Endothelial cell of umbilical vein (primary cell): Measurements from ENCODE around the gene RHOC. TPM values are rescaled to one million over a fixed set of nuclear protein-coding genes. Genes with fewer than 3 reads are reported as not detected.

Experiments
- BruUV-seq: library from RNA; stranded (reverse); fragments of 400-500 nt; replicated peaks from 2 replicates; lab custom pipeline; 2021; lab: Mats Ljungman, UMichigan
- CTCF ChIA-PET: fragments of 300-600, 350-600 bp; sonication (Branson Sonifier 250); formaldehyde crosslinking; loops from one replicate; lab custom pipeline; 2021; ENCODE audit warnings: antibody characterized with exemption, inconsistent platforms; lab: Charles Lee
- POLR2A ChIA-PET: fragments of 300-600, 350-600 bp; sonication (Branson Sonifier 250); formaldehyde crosslinking; loops from one replicate; lab custom pipeline; 2021; ENCODE audit warnings: antibody characterized with exemption, inconsistent platforms; lab: Charles Lee
- DNase-seq: peaks from one replicate; pipeline ENCODE4 v3.0.0-alpha.2; 2011; ENCODE audit warnings: low read depth, low spot score
- FAIRE-seq: peaks from 2 replicates; lab custom pipeline; 2011; peaks lifted over from hg19 to GRCh38; lab: Jason Lieb, UNC
- H2AFZ ChIP-seq: 2 replicates; pipeline ENCODE4 v1.6.0; 2012; ENCODE audit warnings: low read depth, low read length, control low read depth, inconsistent platforms
- H3K27ac ChIP-seq: 2 replicates; pipeline ENCODE4 v1.5.1; 2011; ENCODE audit warnings: low read depth, mild to moderate bottlenecking, control low read depth, low read length, moderate library complexity; ENCODE audit not compliant: insufficient read depth
- H3K27me3 ChIP-seq, 2 experiments: 2 replicates each; pipeline versions ENCODE4 v1.6.0 to v1.6.1; 2011; ENCODE audit warnings: low read length in 2 of 2, mixed read lengths in 1 of 2; ENCODE audit not compliant: control insufficient read depth in 2 of 2, insufficient read depth in 2 of 2
- H3K36me3 ChIP-seq, 2 experiments: 2 replicates in 1 of 2; 3 replicates in 1 of 2; pipeline ENCODE4 v1.5.1; 2011; ENCODE audit warnings: low read length in 2 of 2, mild to moderate bottlenecking in 1 of 2, moderate library complexity in 1 of 2; ENCODE audit not compliant: control insufficient read depth in 2 of 2, insufficient read depth in 2 of 2; ENCODE audit errors: extremely low read depth in 1 of 2
- H3K4me1 ChIP-seq: 3 replicates; pipeline ENCODE4 v1.5.1; 2011; ENCODE audit warnings: mild to moderate bottlenecking, low read length; ENCODE audit not compliant: control insufficient read depth, insufficient read depth; ENCODE audit errors: extremely low read depth
- H3K4me2 ChIP-seq: 2 replicates; pipeline ENCODE4 v1.6.1; 2011; ENCODE audit warnings: low read length, control low read depth, mixed read lengths; ENCODE audit not compliant: insufficient read depth
- H3K4me3 ChIP-seq, 3 experiments: fragments of 200-600 bp in 1 of 3; sonication (generic), shearing (Covaris generic) in 1 of 3; replicated peaks in 1 of 3; 2 replicates each; pipeline ENCODE4 v1.5.1; 2011 to 2016; ENCODE audit warnings: control low read depth in 3 of 3, low read length in 3 of 3, mild to moderate bottlenecking in 2 of 3, inconsistent platforms in 1 of 3, low read depth in 1 of 3, moderate library complexity in 1 of 3; ENCODE audit not compliant: insufficient read depth in 1 of 3
- H3K79me2 ChIP-seq: 2 replicates; pipeline ENCODE4 v1.6.0; 2012; ENCODE audit warnings: low read length, inconsistent platforms; ENCODE audit not compliant: control insufficient read depth, insufficient read depth
- H3K9ac ChIP-seq: replicated peaks from 2 replicates; pipeline ENCODE3; 2011; ENCODE audit warnings: low read length, control low read depth; ENCODE audit not compliant: insufficient read depth; ENCODE audit errors: extremely low read depth
- H3K9me1 ChIP-seq: replicated peaks from 3 replicates; pipeline ENCODE4 v1.6.0; 2011; ENCODE audit warnings: mild to moderate bottlenecking, low read length; ENCODE audit not compliant: control insufficient read depth, insufficient read depth; ENCODE audit errors: extremely low read depth
- H3K9me3 ChIP-seq: replicated peaks from 2 replicates; pipeline ENCODE4 v1.5.1; 2012; ENCODE audit warnings: low read length, inconsistent platforms; ENCODE audit not compliant: control insufficient read depth, insufficient read depth
- H4K20me1 ChIP-seq: replicated peaks from 2 replicates; pipeline ENCODE3; 2011; ENCODE audit warnings: mild to moderate bottlenecking, low read length; ENCODE audit not compliant: control insufficient read depth, insufficient read depth; ENCODE audit errors: extremely low read depth
- EZH2 ChIP-seq: IDR thresholded peaks from 2 replicates; pipeline ENCODE4 v1.6.1; 2012; ENCODE audit warnings: borderline replicate concordance, low read depth, mild to moderate bottlenecking, moderate library complexity, low read length, inconsistent platforms; ENCODE audit not compliant: severe bottlenecking
- FOS ChIP-seq: IDR thresholded peaks from 2 replicates; pipeline ENCODE4 v1.6.1; 2011; ENCODE audit warnings: mild to moderate bottlenecking, low read length, moderate library complexity, borderline replicate concordance; ENCODE audit not compliant: insufficient read depth
- GATA2 ChIP-seq: IDR thresholded peaks from 2 replicates; pipeline ENCODE4 v1.7.0; 2011; ENCODE audit warnings: low read depth, mild to moderate bottlenecking, moderate library complexity, mixed read lengths, low read length; ENCODE audit not compliant: insufficient read length, insufficient read depth
- JUN ChIP-seq: IDR thresholded peaks from 2 replicates; pipeline ENCODE4 v1.6.1; 2011; ENCODE audit warnings: borderline replicate concordance, low read depth; ENCODE audit not compliant: insufficient read length, insufficient read depth
- MYC ChIP-seq: IDR thresholded peaks from one replicate; pipeline ENCODE4 v1.6.1; 2011; ENCODE audit warnings: mild to moderate bottlenecking, low read depth, low read length
- POLR2A ChIP-seq: IDR thresholded peaks from 2 replicates; pipeline ENCODE4 v1.6.1; 2012; ENCODE audit warnings: low read depth, mild to moderate bottlenecking, control low read depth, low read length
- POLR2AphosphoS5 ChIP-seq: IDR thresholded peaks from 2 replicates; pipeline ENCODE4 v1.6.1; 2012; ENCODE audit warnings: low read depth, mild to moderate bottlenecking, control low read depth, low read length, moderate library complexity; ENCODE audit not compliant: insufficient read depth
- dilution Hi-C: fragments of 300-500 bp; cut with MboI; formaldehyde crosslinking; loops from one replicate; pipeline ENCODE4 v1.15.0; 2019; ENCODE audit warnings: low sequenced_read_pairs; ENCODE audit not compliant: extremely low pct_ligation_motif_present
- intact Hi-C: fragments of 100-400 bp; cut with micrococcal nuclease; formaldehyde crosslinking; loops from one replicate; pipeline ENCODE4 v1.10.0; 2022
- polyA plus RNA-seq, 4 experiments: library from polyadenylated mRNA; depleted of rRNA in 3 of 4; stranded (reverse) in 3 of 4; unstranded in 1 of 4; fragments of >200 nt; gene quantifications; 2 replicates each; pipeline versions ENCODE4 v1.2.1 to v1.2.3, GENCODE V29; 2011 to 2012; ENCODE audit warnings: missing spikeins in 1 of 4
- total RNA-seq: library from RNA; stranded (reverse); gene quantifications from 2 replicates; pipeline ENCODE4 v1.2.3, GENCODE V29; 2021
- TF ChIP-seq, protein P1 (sequence below): IDR thresholded peaks from 2 replicates; pipeline ENCODE4 v1.6.1; 2011; ENCODE audit not compliant: insufficient read depth, insufficient read length
- TF ChIP-seq, protein P2 (sequence below), 2 donors: IDR thresholded peaks; 1 replicate in 1 of 2; 2 replicates in 1 of 2; pipeline ENCODE4 v1.5.1; 2011; ENCODE audit warnings: low read length in 2 of 2, mild to moderate bottlenecking in 2 of 2, moderate library complexity in 2 of 2, control low read depth in 1 of 2, inconsistent platforms in 1 of 2, low read depth in 1 of 2; ENCODE audit not compliant: insufficient read depth in 1 of 2; ENCODE audit errors: extremely low read depth in 1 of 2

RHOC gene
- total and polyA plus RNA-seq, 2 donors (not counting 3 experiments of a cell fraction or from before 2014, with no cell fraction given) = 699 to 1,244 TPM

DNA sequence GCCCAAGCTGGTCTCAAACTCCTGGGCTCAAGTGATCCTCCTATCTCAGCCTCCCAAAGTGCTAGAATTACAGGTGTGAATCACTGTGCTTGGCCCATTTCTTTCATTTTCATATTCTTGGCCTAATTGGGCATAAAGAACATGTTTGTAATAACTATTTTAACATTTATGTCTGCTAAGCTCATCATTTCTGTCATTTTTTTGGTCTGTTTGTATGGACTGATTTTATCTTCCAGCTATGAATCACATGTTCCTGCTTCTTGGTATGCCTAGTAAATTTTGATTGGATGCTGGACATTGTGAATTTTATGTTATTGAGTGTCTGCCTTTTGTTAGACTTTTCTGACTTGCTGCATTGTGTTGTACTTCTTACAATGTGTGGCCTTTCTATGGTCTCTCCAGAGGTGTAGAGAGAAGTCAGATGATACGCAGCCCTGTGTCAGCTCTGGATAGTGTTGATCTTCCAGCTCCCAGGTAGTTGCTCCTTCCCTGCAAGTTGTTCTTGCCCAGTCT, 47.2 kb upstream of the RHOC start:
- Histone ChIP-seq H3K36me3 (no peaks in the 10 kb centered on the region), H3K27me3 (peaks cover 5 to 8% of the 10 kb centered on the region in 2 experiments), H2AFZ (no peak overlapping the region), H3K9me1 (no peaks in the 10 kb centered on the region), H3K79me2 (no peaks in the 10 kb centered on the region), H3K9ac (no peak overlapping the region), H4K20me1 (no peaks in the 10 kb centered on the region), H3K9me3 (no peaks in the 10 kb centered on the region), H3K27ac (no peak overlapping the region), H3K4me3 (no peak overlapping the region), H3K4me2 (no peak overlapping the region), H3K4me1 (no peaks in the 10 kb centered on the region)
- dilution Hi-C loops = no loop called here
- ChIA-PET POLR2A (interaction anchor here (0.6 kb wide), 1 partner anchor 29 kb away, joined by 3 read pairs; no protein-coding TSS in a partner anchor), CTCF (interaction anchor here (1.3 to 1.4 kb wide), 2 partner anchors 20 to 50 kb away, joined by 3 to 4 read pairs; no protein-coding TSS in a partner anchor)
- FAIRE-seq (no peak), DNase-seq (no peak)
- BruUV-seq = no TSS peak
- TF ChIP-seq GATA2 (no peak), POLR2AphosphoS5 (no peak), POLR2A (no peak), FOS (no peak), JUN (no peak), EZH2 (no peak), MYC (no peak)
- TF ChIP-seq, protein P1, sequence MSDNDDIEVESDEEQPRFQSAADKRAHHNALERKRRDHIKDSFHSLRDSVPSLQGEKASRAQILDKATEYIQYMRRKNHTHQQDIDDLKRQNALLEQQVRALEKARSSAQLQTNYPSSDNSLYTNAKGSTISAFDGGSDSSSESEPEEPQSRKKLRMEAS = no peak
- TF ChIP-seq, protein P2, sequence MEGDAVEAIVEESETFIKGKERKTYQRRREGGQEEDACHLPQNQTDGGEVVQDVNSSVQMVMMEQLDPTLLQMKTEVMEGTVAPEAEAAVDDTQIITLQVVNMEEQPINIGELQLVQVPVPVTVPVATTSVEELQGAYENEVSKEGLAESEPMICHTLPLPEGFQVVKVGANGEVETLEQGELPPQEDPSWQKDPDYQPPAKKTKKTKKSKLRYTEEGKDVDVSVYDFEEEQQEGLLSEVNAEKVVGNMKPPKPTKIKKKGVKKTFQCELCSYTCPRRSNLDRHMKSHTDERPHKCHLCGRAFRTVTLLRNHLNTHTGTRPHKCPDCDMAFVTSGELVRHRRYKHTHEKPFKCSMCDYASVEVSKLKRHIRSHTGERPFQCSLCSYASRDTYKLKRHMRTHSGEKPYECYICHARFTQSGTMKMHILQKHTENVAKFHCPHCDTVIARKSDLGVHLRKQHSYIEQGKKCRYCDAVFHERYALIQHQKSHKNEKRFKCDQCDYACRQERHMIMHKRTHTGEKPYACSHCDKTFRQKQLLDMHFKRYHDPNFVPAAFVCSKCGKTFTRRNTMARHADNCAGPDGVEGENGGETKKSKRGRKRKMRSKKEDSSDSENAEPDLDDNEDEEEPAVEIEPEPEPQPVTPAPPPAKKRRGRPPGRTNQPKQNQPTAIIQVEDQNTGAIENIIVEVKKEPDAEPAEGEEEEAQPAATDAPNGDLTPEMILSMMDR (IDR thresholded peaks at IDR 0.05; ENCODE audit: extremely low read depth in 1 of 2, insufficient read depth in 1 of 2, low read depth in 1 of 2, low read length in 2 of 2) = no peak
- intact Hi-C loops = no loop called here
